HG03469 (cell line): Measurements from ENCODE around the gene PLCD3.
"Not testable (repeated sequence)": the region's sequence is repeated elsewhere in the genome, so short reads cannot be mapped to it uniquely, and the experiment has no call there.

Experiments used
- ATAC-seq: cut with Tn5 transposase; IDR thresholded peaks from one replicate; pipeline ENCODE4 v1.9.1; 2021; ENCODE audit warnings: mild to moderate bottlenecking, moderate library complexity, moderate number of reproducible peaks; ENCODE audit not compliant: unreplicated experiment

The PLCD3 gene

DNA sequence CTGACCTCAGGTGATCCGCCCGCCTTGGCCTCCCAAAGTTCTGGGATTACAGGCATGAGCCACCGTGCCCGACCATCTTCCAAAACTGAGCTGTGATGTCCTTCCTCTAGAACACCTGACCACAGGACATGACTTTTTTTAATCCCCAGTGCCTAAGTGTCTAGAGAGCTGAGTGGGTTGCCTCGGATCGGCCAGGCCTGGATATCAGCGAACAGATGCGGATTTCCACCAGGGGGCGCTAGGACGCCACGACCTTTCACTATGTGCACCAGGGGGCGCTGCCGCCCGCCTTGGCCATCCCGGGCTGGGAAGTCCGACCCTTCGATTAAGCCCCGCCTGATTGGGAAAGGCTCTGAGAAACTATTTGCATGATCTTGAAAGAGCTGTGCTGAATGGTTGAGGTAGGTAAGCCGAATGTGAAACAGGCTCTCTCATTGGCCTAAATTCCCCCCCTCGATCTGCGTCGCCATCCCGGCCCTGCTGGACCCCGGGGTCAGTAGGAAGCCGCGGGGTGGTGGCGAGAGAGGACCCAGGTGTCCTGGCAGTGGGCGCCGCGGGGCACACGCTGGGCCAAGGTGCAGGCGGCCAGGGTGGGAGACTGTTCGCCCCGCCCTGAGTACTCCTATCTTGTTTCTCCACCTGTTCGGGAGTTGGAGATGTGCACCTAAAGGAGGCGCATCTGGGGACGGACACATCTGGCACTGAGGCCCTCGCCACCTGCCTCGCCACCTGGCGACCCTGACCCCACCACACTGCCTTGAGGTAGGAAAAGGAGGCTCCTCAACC is 3.1 kb upstream of the PLCD3 start, which contains the start of gene ACBD4:
ACBD4 (plus strand) TSS at position 496 of the 786 bp plus-strand sequence. CDS start 458 bp downstream, outside the sequence.
- ATAC-seq = peak; percentile 60

DNA sequence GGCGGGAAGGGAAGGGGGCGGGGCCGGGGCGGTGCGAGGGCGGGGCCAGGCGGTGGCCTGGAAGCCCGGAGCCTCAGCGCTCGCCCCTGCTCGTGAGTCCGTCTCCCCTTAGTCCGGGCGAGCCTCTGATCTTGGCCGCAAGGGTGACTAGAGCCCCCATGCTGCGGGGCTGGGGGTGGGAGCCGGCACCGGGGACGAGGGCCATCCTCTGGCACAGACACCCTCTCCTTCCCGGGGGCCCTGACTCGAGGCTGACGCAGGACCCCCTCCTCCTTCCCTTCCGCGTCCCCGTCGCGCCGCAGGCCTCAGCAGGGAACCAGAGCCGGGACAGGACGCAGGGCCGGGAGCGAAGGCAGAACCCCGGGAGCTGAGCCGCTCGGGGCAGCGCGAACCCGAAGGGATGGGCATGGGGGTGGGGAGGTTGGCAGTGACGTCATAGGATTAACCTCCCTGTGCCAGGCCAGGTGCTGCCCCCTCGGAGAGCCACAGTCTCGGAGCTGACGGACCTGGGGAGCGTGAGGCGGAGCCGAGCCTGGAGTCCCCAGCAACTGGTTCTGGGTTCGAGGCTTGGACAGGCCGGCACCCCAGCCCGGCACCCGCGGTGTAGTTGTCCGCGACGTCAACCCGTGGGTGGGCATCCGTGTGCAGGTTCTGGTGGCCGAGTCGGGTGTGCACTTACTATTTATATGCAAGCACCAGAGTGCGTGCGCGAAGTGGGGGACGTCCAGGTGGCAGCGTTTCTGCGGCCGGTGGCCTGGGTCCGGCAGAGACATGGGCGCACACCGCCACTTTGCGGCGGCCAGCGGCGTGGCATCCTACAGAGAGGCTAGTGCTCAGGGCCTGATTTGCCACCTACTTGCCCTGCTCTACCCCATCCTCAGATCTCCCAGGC is 503 bp upstream of the PLCD3 start:
- no peak for ATAC-seq

DNA sequence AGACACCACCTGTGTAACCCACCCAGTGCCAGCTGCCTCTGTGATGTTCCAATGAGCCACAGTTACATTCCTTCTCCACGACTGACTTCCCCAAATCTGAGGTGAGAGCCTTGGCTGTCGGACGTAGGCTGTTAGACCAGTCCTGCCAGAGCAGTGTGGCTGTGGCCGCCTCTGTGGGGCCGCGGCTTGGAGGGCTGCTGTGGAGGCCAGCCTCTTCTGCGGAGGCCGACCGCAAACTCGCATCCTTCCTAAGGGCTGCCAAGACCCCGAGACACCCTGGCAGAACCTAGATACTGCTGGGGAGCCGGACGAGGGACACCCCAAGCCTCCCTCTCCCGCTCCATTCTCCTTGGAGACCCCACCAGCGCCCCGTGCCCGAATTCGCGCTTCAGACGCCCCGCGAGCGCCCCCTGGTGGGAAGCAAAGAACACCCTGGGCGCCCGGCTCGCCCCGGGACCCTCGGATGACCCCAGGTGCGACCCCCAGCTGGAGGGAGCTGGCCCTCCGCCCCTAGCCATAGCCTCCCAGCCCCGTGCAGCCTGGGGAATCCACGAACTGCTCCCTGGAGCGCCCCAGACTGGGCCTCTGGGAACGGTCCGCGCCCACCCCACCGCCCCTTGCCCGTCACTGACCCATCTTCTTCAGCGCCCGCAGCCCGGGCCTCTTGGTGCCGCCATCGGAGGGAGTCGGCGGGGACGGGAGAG is 547 bp downstream of the PLCD3 start:
- ATAC-seq = no peak

DNA sequence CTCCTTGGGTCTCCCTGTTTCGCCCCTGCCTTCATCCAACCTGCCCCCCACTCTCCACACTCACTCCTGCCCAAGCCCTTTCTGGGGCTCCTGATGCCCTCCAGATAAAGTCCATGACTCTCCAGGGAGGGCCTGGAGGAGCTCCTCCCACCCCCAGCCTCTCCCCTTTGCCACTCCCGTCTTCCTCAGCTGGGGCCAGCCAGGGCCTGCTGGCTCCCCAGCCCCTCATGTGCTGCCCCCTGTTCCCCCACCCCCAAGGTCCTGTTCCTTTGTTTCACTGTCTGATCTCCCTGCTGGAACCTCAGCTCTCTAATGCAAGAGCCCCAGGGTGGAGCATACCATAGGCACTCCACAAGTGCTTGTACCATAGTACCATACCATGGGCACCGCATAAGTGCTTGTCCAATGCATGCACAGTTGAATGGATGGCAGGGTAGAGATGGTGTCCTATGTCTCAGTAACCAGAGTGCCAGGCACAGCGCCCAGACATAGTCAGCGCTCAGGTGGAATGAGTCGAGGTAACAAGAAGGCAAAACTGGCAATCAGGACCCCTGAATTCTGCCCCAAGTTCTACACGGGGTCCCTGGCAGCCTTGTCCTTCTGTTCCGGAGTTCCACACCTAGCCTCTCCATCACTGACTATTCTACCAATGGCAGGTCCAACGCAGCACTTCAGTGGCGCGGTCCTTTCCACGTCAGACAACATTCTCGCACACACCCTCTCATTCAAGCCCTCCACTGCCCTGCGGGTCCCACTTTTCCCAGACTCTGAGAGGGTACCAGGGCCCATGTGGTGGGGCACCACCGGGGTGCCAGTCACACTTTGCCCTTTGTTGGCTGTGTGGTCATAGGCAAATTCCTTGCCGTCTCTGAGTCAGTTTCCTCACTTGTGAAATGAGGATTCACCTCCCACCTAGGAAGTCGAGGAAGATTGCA is 1.4 kb downstream of the PLCD3 start:
- ATAC-seq = no peak

DNA sequence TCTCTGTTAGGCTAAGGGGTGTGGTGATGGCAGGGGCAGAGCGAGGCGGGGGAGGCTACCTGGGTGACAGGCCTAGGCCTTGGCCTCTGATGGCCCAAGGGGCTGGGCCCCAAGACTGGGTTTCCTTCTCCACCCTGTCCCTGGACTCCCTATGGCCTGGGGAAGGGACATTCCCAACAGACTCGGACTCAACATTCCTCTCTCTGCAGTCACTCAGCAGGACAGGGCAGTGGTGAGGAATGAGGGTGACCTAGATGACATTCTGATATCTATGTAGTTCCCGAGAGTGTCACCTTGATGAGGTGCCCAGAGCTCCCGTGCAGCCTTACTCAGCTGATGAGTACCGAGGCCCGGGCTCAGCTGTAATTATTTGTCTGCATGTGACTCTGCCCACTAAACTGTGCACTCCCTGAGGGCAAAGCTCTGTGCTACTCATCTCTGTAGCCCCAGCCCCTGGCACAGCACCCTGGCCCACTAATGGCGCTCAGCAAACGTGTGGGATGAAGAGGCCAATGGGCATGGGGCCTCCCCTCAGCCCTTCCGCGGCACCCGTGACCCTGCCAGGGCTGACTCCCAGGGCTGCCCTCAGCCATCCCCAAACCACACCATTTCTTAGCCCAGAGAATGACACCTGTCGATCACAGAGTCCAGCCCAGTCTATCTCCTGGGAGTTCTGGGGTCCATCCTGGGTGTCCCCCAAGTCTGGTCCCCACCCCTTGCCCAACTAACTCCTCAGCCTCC is 2.2 kb downstream of the PLCD3 start:
- ATAC-seq = no peak

DNA sequence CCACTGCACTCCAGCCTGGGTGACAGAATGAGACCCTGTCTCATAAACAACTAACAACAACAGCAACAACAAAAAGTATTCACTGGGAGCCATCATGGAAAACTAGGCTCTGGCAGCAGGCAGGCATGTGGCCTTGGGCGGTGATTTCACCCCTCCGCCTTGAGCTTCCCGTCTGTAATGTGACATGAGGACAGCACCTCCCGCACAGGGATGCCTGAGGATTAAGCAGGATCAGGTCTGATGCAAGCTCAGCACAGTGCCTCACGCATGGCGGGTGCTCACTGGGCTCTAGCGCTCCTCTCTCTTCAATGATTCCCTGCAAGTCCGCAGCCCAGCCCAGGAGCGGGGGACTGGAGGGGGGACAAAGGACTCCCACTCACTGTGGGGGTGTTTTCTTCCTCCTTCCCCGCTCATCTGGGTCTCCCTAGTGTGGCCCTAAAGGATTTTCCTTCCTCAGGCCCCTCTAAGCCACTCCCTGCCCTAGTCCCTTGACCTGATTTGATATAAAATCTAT is 2.8 kb downstream of the PLCD3 start:
- no peak for ATAC-seq

DNA sequence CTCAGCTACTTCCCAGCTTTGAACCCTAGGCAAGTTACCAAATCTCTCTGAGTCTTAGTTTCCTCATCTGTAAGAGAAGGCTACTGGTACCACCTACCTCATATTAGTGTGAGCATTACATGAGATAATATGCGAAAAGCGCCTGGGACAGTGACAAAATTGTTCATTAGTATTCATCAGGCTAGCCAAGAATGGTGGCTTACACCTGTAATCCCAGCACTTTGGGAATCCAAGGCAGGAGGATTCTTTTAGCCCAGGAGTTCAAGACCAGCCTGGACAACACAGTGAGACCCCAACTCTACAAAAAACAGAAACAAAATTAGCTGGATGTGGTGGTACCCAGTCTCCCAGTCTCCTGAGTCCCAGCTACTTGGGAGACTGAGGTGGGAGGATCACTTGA is 3.3 kb downstream of the PLCD3 start:
- no peak for ATAC-seq

DNA sequence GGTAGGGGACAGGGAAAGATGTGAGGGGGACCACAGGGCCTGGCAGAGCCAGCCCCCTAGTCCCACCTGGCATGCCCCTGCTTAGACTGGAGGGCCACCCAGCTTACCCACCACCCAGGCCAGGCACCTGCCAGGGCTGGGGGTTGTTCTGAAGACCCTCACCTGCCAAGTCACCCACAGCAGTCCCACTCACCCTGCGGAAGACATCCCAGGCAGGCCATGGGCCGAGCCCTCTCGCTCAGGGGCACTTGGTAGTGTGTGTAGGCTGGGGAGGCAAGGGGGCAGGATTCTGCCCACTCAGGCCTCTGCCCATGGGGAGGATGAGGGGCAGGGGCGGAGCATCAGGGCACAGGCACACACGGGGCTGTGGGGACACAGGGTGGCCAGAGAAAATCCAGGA is 4.0 kb downstream of the PLCD3 start:
- ATAC-seq = no peak

DNA sequence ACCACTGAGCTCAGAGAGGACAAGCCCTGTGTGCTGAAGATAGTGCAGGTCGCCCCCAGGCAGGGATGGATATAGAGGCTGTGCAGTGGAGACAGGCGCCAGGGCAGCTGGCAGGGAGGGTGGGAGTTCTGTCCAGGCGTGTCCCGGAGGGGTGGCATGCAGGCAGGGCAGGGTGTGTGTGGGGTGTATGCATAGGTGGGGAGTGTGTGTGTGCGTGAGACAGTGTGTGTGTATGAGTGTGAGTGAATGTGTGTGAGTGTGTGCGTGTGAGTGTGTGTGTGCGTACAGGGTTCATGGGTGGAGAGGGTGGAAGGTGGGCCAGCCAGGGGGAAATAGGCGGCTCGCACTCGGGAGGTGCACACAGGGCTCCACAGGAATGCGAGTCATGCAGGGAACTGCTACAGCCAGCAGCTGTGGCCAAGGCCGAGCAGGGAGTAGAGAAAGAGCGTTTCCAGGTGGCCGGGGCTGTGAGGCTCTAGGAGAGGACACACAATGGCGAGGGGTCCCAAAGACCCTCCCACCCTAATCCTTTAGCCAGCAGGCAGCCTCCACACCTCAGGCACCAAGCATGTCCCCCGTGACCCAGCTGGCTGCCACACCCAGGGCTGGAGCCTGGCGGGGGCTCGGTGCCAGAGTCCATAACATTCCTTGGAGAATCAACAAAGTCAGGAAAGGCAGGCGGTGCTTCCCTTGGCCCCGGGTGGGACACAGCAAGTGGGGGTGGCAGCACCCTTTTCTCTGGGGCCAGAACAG is 4.6 kb downstream of the PLCD3 start:
- ATAC-seq = no peak

DNA sequence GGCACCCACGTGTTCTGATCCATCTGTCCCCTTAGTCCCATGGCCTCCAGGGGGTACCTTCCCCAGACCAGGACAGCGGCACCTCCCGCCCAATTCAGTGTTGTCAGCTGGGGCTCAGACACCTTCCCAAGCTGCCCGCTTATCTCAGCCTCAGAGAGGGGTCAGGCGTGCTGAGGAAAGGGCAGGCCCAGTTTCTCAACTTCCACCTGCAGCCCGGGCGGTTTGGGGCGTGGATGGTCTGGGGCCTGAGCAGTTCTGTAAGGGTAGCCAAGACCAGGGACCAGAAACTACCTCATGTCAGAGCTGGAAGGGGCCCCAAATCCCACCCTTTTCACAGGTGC is 5.1 kb downstream of the PLCD3 start:
- ATAC-seq = no peak

DNA sequence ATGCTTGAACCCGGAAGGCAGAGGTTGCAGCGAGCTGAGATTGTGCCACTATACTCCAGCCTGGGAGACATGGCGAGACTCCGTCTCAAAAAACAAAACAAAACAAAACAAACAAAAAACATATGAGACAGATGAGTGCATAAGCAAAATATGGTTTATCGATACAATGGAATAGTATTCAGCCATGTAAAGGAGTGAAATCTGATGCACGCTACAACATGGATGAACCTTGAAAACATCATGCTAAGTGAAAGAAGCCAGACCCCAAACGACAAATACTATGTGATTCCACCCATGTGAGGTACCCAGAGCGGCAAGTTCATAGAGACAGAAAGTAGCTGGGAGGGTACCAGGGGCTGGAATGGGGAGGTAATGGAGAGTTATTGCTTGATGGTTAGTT is 6.8 kb downstream of the PLCD3 start:
- no peak for ATAC-seq

DNA sequence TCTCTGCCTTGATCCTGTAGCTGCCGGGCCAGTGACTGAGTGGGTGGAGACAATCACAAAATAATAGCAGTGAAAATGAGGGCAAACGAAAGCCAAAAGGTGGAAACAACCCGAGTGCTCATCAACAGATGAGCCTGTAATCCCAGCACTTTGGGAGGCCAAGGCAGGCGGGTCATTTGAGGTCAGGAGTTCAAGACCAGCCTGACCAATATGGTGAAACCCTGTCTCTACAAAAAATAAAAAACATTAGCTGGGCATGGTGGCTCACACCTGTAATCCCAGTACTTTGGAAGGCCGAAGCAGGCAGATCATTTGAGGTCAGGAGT is 7.6 kb downstream of the PLCD3 start:
- ATAC-seq = not testable (repeated sequence)

DNA sequence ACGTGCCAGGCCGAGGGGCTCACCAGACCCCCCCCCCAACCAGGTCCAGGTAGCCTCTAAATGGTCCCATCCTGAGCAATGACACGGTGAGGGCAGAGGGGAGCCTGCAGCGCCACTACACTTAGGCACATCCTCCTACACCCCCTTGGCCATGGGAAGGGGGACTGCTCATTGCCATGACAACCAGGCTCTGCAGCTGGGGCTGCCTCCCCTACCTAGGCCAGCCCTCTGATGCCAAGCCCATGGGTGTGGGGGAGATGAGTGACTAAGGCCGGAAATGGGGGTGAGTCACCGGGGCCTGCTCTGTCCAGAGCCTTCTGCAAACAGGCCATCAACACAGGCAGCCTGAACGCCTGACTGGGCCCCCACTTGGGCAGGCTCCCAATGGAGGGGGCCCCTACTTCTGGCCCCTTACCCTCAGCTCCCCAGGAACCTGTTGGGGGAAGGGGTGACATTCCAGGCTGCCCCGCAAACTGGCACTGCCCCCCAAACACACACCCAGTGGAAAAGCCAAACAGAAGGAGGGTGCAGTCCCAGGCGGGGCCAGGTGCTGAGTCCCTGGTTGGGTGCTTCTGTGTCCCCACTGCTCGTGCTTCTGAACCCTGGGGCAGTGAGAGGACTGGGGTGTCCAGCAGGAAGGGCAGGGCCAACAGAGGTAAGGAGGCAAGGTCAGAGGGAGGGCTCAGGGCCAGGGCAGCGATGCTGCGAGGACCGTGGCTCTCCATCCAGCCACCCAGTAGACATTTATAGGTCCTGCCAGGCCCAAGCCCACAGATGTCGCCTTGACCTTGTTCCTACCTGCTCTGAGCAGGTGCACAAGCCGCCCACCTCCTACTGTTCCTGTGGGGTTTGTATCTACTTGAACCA is 8.2 kb downstream of the PLCD3 start:
- ATAC-seq = no peak

DNA sequence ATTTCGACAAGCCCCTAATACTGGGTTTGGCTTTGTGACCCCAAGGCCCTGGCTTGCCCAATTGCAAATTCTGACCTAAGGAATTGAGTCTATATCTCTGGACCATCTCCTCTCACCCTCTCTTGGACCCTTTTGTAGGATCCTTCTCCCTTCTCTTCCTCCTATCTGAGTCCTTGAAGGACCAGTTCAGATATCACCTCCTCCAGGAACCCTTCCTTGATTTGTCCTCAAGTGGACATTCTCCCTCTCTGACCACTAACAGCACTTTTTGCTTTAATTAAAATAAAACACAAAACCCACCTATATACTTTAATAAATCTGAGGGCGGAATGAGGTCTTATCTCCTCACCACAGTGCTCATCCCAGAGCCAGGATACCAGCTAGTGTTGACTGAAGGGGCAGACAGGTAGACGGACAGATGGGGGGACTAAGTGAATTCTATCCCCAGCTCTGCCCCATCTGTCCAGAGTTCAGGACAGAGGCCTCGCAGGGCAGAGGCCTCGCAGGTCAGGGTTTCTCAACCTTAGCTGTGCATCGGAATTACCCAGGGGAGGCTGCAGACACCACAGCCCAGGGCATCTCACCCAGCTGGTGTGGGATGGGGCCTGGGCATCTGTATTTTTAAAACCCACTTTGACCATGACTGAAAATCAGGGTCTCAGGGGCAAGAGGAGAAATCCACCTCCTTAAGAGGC is 9.1 kb downstream of the PLCD3 start:
- ATAC-seq = no peak

DNA sequence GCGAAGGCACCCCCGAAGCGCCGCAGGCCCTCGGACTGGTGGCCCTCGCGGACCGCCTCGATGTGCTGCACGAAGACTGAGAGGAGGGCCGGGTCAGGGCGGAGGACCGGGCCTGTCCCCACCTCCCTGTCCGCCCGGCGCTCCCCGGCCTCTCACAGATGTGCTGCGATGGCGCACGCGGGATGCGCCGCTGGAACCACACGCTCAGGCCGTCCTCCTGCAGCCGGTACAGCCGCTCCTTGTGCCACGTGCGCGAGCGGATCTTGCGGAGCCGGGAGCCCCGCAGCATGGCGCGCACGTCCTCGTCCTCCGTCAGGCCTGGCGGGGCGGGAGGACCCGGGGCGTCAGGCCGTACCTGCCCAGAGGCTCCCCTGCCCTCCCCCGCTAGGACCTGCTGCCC is 11.3 kb downstream of the PLCD3 start:
- no peak for ATAC-seq

DNA sequence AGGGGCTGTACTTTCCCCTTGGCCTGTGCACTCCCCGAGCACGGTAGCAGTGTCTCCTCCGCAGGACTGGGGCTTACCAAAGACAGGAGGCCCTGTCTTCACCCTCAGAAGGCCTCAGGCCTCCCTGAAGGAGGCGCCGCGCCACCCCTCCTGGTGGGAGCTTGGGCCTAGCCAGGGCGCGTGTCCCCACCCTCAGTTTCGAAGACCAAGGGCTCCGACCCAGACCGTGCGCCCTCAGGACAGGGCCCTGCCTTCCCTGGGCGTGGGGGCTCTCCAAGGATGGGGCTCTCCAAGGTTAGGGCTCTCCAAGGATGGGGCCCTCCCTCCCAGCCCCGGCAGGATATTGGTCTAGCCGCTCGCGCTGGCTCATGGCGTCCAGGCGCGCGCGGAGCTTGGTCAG is 11.8 kb downstream of the PLCD3 start:
- ATAC-seq = no peak

DNA sequence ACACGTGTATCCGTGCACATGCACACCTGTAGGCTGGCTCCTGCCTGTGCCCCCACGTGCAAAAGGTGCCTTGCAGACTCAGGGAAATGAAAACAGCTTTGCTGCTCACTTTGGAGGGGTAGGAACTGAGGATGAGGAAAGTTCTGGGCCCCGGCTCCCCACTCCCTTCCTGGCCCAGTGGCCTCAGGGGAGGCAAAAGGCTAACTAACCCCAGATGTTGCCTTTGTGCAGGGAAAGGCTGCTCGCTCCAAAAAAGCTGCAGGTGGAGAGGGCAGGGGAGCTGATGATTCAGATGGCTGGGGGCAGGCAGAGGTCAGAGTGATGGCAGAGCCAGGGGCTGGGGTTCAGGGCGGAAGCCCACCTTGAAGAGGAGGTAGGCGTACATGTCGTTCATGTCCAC is 12.4 kb downstream of the PLCD3 start:
- no peak for ATAC-seq
